Measurements from ENCODE around the gene MN1.

MN1 gene

DNA sequence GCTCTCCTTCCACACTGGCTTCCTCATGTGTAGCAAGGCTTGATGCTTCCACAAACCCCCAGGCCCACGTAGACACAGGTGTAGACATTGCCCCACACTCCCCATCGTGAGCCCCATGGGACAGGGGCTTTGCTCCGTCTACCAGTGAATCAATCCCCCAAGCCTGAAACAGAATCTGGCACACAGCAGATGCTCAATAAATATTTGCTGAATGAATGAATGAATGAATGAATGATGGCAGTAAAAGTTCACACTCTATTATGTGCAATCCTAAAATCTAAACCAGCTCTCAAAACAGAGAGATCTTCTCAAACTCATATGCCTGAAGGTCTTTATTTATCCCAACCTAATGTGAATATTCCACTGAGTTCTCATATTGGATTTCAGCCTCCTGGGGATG lies 69.9 kb downstream of the MN1 start:
- no peak for DNase-seq

DNA sequence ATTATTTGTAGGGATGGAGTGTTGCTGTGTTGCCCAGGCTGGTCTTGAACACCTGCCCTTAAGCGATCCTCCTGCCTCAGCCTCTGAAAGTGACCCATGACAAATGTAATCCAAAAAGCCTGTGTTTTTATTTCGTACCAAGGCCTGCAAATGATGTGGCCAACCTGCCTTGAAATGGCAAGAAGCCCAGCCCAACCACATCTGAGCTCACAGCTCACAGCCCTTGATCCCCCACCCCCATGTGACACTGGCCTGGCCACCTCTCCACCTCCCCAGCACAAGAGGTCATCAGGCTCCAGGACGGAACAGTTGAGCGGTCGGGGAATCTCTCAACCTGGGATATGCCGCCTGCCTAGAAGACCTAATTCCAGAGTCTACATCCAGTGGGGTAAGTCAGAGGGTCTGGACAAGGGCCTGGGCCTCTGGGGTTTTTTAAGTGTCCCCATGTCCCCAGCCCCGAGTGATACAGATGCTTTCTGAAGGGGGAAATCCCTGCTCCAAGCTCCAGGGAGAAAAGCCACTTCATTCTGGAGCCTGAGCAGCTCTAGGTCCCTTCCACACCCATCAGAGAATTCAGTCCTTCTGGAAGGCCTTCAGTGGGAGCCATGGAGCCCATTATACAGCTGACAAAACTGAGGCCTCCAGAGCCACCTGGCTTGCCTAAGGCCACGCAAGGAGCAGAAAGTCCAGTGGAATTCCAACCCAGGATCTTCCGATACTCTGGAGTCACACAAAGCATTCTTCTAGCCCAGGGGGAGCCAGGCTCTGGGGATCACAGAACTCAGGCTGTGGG lies 70.7 kb downstream of the MN1 start:
- DNase-seq = no peak

DNA sequence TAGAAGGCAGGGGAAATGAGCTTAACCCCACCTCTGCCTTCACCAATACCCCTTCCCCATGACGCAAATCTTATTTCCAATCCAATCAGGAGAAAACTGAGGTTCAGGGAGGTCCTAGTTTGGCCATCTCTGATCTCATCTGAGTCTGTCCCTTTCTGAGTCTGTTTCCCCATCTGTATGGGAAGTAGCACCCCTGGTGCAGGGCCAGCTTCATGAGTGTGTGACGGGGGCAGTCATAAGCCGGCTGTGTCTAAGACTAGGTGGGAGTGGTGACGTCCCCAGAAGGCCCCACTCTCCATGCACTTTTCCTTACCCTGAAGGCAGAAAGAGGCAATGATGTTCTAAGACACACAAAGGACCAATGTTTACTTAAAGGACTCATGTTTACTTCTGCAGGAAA lies 72.3 kb downstream of the MN1 start:
- peak; percentile 64 for DNase-seq

DNA sequence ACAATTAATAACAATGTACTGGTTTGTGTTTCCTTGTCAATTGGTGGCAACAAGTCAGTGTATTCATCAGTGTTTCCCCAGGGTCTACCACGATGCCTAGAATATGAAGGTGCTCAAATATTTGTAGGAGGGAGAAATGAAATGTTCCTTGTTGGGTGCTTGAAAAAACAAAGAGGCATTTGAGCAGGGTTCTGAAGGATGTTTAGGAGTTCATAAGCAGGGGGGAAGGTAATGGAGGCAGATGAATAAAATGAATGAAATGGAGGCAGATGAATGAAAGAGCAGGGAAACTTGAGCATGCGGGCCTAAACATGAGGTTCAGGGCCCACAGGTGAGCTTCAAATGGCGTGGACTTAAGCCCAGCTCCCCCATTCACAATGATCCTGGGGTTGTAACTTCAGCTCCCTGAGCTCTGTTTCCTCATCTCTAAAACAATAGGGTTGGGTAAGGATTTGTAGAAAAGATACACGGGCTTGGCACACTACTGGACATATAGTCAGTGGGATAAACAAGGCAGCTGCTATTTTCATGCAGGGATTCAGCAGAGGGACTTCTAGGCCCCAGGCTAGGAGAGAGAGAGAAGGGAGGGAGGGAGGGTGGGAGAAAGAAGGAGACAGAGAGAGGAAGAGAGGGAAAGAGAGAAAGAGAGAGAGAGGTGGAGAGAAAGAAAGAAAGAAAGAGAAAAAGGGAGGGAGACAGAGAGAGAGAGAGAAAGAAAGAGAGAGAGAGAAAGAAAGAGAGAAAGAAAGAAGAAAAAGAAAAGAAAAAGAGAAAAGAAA lies 73.7 kb downstream of the MN1 start:
- no peak for DNase-seq

DNA sequence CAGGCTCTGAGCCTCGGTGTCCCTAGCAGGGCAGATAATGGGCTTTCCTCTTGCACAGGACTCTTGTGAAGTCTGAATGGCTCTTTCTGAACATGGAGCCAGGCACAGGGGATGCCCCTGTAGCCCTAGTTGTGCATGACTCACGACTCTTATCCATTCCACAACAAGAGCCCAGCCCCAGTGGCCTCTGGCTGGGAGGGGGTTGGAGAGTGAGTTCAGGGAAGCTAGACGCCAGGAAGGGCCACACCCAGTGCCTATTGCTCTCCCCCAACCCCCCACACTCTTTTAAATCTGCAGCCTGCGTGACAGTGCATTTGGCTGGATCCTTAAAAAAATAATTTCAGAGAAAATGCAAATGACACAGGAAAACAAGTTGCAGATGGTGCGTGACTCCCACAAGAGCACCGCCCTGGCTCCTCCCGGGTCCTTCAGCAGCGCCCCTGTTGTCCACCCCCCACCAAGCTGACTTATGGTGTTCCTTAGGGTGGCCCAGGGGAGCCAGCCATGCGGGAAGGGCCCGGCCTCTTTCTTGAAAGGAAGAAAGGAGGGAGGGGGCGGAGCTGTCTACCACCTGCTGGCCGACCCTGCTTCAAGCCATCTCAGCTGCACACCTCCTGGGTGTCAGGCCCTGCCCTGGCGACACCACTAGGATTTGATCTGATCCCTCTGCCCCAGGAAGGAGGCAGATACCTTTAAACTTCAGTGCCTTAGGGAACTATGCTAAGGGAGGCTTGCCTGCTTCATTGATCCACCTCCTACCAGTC lies 74.7 kb downstream of the MN1 start:
- DNase-seq = peak; percentile 87

DNA sequence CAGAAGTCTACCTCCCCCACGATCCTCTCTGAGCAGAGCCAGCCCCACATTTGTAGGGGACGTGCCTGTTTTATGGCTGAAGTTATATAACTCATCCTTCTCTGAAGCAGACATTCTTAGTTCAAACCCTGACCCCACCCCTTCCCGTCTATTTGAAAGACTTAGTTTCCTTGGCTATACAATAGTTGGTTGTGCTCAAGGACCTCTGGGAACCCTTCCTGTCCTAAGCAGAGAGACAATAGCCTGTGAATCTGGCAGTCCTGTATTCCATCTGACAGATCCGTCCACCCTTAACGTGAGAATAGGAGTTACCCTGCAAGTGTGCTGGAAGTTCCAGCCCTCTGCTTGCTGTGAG lies 75.2 kb downstream of the MN1 start:
- no peak for DNase-seq

DNA sequence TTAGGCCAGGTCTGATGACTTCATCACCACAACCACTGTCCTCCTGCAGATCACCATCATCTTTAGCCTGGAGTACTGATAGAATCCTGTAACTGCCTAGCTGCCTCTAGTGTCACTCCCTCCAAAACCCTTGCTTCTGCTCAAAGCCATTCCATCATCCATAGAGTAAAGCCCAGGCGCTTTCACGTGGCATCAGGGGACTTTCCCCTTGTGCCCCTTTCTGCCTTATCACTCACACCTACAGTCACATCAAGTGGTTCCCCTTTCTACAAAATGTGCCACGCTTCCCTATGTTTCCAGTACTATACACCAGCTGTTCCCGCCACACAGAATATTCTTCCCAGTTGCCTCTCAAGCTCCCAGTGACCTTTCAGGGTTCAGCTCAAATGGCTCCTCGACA lies 75.9 kb downstream of the MN1 start:
- DNase-seq = peak; percentile 42

DNA sequence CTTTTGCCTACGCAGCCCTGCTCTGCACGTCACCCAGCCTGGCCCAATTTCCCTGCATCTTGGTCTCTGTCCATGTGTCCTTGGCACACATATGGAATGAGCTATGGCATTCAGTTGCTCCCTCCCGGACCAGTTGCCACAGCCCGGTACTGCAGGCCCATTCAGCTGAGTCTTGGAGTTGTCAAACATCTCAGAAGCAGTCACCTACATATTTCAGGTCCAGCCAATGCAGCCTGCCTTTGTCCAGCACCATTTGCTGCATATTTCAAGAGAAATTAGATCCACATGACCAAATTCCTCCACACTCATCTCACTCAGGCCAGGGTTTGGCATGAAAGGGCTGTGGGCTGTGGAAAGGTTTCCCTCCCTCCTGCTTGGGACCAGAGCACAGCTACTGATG lies 76.8 kb downstream of the MN1 start:
- no peak for DNase-seq

DNA sequence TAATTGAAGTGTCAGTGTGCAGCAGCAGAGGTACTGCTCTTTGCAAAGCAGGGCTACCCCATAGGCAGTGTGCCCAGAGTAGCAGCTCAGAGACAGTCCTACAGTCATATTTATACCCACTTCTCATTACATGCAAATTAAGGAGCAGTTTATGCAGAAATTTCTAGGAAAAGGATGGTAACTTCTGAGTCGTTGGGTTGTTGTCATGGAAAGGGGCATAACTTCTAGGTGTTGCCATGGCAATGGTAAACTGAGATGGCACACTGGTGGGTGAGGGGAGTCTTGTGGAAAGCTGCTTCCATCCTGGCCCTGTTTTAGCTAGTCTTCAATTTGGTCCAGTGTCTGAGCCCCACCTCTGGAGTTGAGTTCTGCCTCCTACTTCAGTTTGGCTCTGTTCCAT lies 77.4 kb downstream of the MN1 start:
- DNase-seq = no peak

DNA sequence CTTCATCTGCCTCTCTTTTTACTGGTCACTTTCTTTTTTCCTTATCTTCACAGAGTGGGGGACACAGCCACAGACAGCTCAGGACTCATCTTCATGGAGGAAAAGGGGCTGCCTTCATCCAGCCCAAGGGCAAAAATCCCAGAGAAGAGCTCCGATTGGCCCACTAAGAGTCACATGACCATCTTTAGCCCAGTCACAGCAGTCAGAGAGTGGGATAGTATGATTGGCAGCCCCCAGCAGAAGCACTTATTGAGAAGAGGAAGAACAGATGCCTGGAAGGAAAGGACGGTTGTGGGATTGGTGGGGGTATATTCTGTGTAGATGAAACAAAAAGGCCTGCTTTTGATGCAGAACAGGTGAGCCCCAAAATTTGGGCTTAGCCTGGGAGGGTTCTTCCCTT lies 77.8 kb downstream of the MN1 start:
- DNase-seq = no peak

DNA sequence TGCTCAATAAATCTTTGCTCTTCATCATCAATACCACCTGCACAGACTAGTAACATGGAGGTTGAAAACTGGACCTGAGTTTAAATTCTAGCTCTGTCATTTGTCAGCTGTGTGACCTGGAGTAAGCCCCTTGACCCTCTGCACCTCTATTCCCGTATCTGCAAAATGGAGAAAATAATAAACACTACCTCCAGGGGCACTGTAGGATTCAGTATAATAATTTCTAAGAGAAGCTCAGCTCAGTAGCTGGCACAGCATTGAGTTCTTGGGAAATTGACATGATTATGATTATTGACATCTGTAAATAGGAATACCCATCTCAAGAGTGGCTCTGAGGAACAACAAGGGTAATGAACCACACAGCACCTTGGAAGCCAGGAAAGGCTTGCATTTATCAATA lies 78.4 kb downstream of the MN1 start:
- DNase-seq = no peak

DNA sequence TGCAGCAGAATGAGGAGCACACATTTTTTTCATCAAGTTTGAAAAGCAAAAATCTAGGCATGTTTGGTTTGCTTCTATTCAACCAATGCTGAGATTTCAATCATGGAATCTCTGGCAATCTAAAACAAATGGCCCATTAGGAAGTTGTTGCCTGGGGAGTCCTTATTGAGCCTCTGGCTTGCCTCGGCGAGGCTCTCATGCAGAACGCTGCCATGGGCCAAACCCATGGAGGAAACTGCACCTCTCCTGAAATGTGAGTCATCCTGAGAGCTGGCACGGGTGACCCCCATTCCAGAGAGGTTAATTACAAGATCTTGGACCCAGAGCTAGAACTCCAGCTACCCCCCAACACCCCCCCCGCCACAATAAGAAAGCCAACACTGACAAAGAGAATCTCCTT lies 80.7 kb downstream of the MN1 start:
- no peak for DNase-seq

DNA sequence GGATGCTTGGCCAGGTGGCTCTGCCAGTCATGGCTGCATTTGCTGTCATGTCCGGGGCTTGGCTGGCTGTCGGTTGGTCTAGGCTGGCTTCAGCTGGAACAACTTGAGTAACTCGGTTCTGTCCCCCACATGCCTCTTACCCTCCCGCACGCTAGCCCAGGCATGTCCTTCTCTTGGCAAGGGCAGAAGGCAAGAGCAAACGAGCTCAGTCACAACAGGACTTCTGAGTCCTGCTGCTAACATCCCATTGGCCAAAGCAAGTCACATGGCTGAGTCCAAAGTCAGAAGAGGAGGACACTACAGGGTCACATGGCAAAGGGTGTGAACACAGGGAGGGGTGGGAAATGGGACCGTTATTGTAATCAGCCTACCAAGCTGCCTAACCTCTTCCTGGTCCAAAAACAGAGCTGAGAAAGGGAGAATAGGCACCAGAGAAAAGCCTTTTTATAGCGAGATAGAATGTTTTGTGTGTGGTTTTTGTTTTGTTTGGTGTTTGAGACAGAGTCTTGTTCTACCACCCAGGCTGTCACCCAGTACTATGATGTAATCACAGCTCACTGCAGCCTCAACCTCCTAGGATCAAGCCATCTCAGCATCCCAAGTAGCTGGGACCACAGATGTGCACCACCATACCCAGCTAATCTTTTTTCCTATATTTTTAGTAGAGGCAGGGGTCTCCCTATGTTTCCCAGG lies 81.9 kb downstream of the MN1 start:
- peak; percentile 29 for DNase-seq

DNA sequence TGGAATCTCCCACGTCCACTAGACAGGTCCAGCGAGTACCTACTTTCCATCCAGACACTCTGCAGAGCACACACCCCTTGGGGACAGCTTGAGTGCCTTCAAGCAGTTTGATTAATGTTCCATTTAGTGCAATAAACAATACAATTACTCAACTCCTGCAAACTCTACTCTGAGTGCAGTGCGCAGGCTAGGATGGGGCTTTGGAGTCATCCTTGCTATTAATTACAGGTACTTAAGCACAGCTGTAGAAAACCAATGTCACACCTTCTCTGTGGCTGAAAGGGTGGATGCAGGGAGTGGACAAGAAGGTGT lies 82.6 kb downstream of the MN1 start:
- no peak for DNase-seq

DNA sequence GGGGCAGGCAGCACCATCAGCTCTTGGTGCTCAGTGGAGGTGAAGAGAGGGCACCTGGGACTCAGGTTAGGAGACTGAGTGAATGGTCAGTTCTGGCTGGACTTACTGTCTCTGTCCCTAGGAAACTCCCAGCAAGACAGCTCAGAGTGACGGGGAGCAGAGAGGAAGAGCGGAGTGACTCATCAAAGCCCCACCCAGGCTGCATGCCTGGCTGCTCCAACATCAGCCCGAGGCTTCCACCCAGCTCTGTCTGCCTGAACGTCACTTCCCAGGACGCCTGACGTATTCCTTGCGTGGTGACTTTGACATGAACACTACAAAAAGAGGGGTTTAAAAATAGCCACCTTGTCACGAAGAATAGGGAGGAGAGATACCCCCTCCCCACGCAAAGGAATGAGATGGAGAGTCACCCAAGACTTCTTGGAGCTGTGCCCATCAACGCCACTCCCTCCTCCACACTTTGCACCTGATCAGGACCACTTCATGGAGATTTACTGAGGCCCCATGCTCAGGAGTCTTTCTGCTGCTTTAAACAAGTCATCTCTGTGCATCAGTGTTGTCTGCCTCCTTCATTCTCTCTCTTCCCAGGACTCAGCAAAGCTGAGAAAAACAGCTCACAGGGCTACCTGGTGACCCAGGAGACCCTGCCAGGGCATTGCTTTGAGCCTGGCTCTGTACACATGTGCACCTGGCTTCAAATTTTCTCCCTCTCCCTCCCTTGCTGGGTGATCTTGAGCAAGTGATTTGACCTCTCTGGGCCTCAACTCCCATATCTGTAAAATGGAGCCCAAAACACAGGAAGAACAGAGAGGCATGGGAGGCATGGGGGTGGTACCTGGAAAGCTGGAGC lies 83.1 kb downstream of the MN1 start:
- DNase-seq = peak; percentile 93

DNA sequence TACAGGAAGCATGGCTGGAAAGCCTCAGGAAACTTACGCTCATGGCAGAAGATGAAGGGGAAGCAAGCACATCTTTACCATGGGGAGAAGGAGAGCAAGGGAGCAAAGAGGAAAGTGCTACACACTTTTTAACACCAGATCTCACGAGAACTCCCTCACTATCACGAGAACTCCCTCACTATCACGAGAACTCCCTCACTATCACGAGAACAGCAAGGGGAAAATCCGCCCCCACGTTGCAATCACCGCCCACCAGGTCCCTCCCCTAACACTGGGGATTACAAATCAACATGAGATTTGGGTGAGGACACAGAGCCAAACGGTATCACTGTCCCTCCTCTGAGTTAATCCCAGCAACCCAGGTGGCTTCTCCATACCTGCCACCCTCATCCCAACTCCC lies 84.5 kb downstream of the MN1 start:
- no peak for DNase-seq

DNA sequence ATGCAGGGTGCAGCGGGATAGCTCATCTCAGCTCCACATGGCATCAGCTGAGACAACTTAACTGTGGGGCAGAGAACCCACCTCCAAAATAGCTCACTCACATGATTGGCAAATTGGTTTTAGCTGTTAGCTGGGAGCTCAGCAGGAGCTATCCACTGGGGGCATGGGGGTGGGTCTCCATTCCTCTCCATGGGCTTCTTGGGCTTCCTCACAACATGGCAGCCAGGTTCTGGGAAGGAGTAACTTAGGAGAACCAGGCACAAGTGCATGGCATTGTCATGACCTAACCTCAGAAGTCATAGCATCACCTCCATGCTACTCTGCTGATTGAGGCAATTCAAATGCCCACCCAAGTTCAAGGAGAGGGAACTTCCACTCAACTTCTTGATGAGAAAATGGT lies 85.5 kb downstream of the MN1 start:
- DNase-seq = no peak

DNA sequence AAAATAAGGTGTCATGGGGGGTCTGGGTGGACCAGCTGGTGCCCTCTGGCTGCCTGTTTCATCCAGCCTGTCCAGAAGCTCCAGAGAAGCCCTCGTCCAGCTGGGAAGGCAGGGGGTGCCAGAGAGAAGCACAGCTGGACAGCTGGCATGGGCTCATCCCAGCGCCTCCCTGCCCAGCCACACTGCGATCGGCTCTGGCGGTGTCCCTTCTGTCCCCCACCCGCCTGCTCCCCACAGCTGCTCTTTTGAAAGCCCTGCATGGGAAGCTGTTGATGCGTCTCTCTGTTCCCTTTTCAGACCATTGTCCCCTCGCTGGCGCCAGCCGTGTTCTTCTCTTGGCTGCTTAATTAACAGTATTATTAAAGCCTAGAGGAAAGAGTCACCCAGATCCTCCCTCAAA lies 86.5 kb downstream of the MN1 start:
- DNase-seq = peak; percentile 38

DNA sequence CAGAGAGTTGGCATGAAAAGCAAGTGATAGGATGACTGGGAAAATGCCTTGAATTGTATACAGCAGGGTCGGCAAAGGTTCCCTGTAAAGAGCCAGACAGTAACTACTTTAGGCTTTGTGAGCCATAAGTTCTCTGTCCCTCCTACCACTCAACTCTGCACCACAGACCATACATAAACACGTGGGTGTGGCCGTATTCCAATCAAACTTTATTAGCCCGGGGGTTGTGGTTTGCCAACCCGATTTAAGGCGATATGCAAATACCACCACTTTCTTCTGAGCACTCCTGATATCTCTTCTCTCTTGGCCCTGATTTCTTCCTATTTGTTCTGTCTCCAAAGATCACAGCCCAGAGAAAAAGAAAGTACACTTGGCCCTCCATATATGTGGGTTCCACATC lies 87.5 kb downstream of the MN1 start:
- DNase-seq = no peak

DNA sequence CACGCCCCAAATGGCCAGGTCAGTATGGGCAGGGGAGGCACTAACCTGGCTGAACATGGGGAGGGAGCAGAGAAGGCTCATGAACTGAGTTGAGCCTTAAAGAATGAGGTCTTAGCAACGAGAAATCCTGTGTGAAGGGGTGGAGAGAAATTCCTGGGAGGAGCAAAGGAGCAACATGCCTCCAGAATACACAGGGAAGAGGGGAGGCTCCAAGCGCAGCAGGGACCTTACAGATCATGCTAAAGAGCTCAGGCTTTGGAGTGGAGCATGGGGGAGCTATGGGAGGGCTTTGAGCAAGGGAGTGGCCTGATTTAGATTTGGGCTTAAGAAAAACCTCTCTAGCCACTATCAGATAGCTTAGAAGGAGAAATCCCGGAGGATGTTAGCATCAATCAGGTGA lies 88.1 kb downstream of the MN1 start:
- DNase-seq = no peak

DNA sequence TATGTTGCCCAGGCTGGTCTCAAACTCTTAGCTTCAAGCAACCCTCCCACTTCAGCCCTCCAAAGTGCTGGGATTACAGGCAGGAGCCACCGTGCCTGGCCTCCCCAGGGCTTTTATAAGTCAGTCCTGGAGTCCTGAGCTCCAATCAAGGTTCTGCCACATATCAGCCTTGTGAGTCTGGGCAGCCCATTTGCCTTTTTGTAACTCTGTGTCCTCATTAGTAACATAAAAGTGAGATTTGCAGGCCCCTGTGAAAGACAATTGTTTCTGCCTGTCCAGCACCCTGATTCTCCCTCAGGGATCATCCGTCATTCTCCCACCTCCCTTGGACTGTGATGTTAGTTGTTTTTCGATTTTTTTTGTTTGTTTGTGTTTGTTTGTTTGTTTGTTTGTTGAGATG lies 89.8 kb downstream of the MN1 start:
- no peak for DNase-seq

DNA sequence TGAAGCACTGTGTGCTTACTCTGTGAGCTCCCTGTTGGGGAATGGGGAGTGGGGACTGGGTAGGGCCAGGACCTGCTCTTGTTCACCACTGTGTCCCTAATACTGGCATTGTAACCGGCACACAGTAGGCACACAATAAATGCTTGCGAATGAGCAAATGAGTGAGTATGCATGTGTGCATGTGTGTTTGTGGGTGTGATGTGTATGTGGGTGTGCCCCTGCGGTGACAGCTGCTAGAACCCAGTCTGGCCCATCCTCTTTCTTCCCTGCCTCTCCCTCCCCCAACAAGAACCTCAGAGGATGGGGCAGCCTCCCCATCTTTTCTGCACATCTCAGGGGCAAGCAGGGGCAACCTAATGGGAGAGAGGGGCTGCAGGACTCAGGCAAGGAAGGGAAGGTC lies 90.5 kb downstream of the MN1 start:
- DNase-seq = no peak

Data from suppressor macrophage treated with lipopolysaccharide for 4 hours (primary cell).